Transverse colon (tissue), 4 donors: ENCODE data around the gene TULP1. TPM values are rescaled to one million over a fixed set of nuclear protein-coding genes. Genes with fewer than 3 reads are reported as not detected.

Experiments used
- DNase-seq: peaks from one replicate; pipeline ENCODE4 v3.0.0-alpha.2; 2019
- H3K27ac ChIP-seq, 4 donors: fragments of 200-600 bp; sonication (generic); 2 replicates each; pipeline ENCODE4 v1.5.1; 2016 to 2018; ENCODE audit warnings: inconsistent platforms in 4 of 4
- H3K27me3 ChIP-seq: fragments of 200-600 bp; sonication (generic); 2 replicates; pipeline ENCODE4 v1.5.1; 2017; ENCODE audit warnings: inconsistent platforms
- H3K36me3 ChIP-seq, 4 donors: fragments of 200-600 bp; sonication (generic); 2 replicates each; pipeline ENCODE4 v1.5.1; 2017 to 2019; ENCODE audit warnings: inconsistent platforms in 4 of 4
- H3K4me1 ChIP-seq, 4 donors: fragments of 200-600 bp; sonication (generic); 2 replicates each; pipeline ENCODE4 v1.5.1; 2017 to 2020; ENCODE audit warnings: inconsistent platforms in 4 of 4
- H3K4me3 ChIP-seq, 4 donors: fragments of 200-600 bp; sonication (generic); 1 replicate in 1 of 4; 2 replicates in 3 of 4; pipeline versions ENCODE4 v1.5.1 to v1.6.1; 2017 to 2019; ENCODE audit warnings: inconsistent platforms in 4 of 4
- H3K9me3 ChIP-seq, 2 donors: fragments of 200-600 bp; sonication (generic); 2 replicates each; pipeline ENCODE4 v1.5.1; 2017 to 2019; ENCODE audit warnings: inconsistent platforms in 2 of 2
- CTCF ChIP-seq, 5 experiments: fragments of 200-600 bp in 3 of 5; fragments of 450-650 bp in 2 of 5; sonication (generic) in 3 of 5; IDR thresholded peaks; 1 replicate in 2 of 5; 2 replicates in 3 of 5; pipeline ENCODE4 v1.5.1; 2016 to 2017; ENCODE audit warnings: antibody characterized with exemption in 5 of 5, inconsistent platforms in 3 of 5, mild to moderate bottlenecking in 2 of 5, moderate library complexity in 1 of 5
- EP300 ChIP-seq: sonication (generic); formaldehyde crosslinking; IDR thresholded peaks from one replicate; pipeline ENCODE4 v1.6.1; 2017; ENCODE audit warnings: antibody characterized with exemption, low read depth
- POLR2A ChIP-seq: fragments of 450-650 bp; IDR thresholded peaks from one replicate; pipeline ENCODE4 v1.6.1; 2016; ENCODE audit warnings: antibody characterized with exemption, mild to moderate bottlenecking, moderate library complexity
- POLR2AphosphoS5 ChIP-seq, 3 donors: sonication (generic); formaldehyde crosslinking; IDR thresholded peaks; one replicate each; pipeline ENCODE4 v1.6.1; 2016; ENCODE audit warnings: antibody characterized with exemption in 3 of 3
- WGBS, 2 donors: methylation state at CpG; one replicate each; pipeline ENCODE4 v1.1.5; 2018; ENCODE audit warnings: low coverage in 1 of 2; 5-methylcytosine and 5-hydroxymethylcytosine counted together
- in situ Hi-C, 4 donors: fragments of 200-750 bp; cut with MboI; loops; one replicate each; pipeline versions ENCODE4 v1.15.0 to v1.15.1; 2017; ENCODE audit warnings: low sequenced_read_pairs in 3 of 4, low pct_ligation_motif_present in 1 of 4, low pct_unique_long_range_greater_than_20kb in 1 of 4
- intact Hi-C: fragments of 100-400 bp; cut with DNase I; formaldehyde crosslinking; loops from one replicate; pipeline ENCODE4 v1.15.1; 2023; ENCODE audit warnings: low total_unique reads
- total RNA-seq, 4 donors: library from RNA; depleted of rRNA; stranded (reverse); fragments of >200 nt; gene quantifications; one replicate each; pipeline ENCODE4 v1.1.0, GENCODE V29; 2016

Gene TULP1
- total RNA-seq, 4 donors from 2014 or later: not detected

- intact Hi-C loops: no loop called here
- Histone ChIP-seq H3K4me1 (no peaks in the 10 kb centered on the region), H3K27me3 (no peaks in the 10 kb centered on the region), H3K9me3 (no peaks in the 10 kb centered on the region), H3K27ac (no peak overlapping the region), H3K36me3 (no peaks in the 10 kb centered on the region), H3K4me3 (no peak overlapping the region)
- peak; percentile 20 for DNase-seq
- in situ Hi-C loops: no loop called here
- WGBS, 2 donors: 66% methylated on average over 5 of the region's 6 CpGs; no CpG with 5 or more reads in 1 of the 2 donors
- no peak for TF ChIP-seq EP300
- TF ChIP-seq CTCF (IDR thresholded peaks at IDR 0.05): no peak
- TF ChIP-seq POLR2AphosphoS5 (IDR thresholded peaks at IDR 0.05): no peak
- TF ChIP-seq POLR2A: no peak
These were observed 44.5 kb upstream of the TULP1 start for GRCh38 chr6:35557239-35557638.

GRCh38 chr6:35554811-35555210 is 42.1 kb upstream of the TULP1 start:
- in situ Hi-C loops (no loop called here), intact Hi-C loops (no loop called here)
- TF ChIP-seq POLR2A (no peak), POLR2AphosphoS5 (IDR thresholded peaks at IDR 0.05) (no peak), CTCF (IDR thresholded peaks at IDR 0.05) (no peak), EP300 (no peak)

GRCh38 chr6:35553315-35553714 is 40.6 kb upstream of the TULP1 start:
- Histone ChIP-seq H3K36me3 (no peaks in the 10 kb centered on the region), H3K4me1 (no peaks in the 10 kb centered on the region), H3K9me3 (no peaks in the 10 kb centered on the region), H3K27ac (no peak overlapping the region), H3K4me3 (no peak overlapping the region), H3K27me3 (no peaks in the 10 kb centered on the region)
- in situ Hi-C loops: no loop called here
- TF ChIP-seq EP300 (no peak), POLR2A (no peak), CTCF (IDR thresholded peaks at IDR 0.05) (no peak), POLR2AphosphoS5 (IDR thresholded peaks at IDR 0.05) (no peak)
- WGBS, 2 donors: 55 to 70% methylated on average over 5 to 6 of the region's 6 CpGs
- DNase-seq: no peak
- intact Hi-C loops: no loop called here

More at GRCh38 chr6:35554811-35555210, 42.1 kb upstream of the TULP1 start:
- Histone ChIP-seq H3K27ac (no peak overlapping the region), H3K4me1 (no peaks in the 10 kb centered on the region), H3K36me3 (no peaks in the 10 kb centered on the region), H3K9me3 (no peaks in the 10 kb centered on the region), H3K4me3 (no peak overlapping the region), H3K27me3 (no peaks in the 10 kb centered on the region)
- DNase-seq: no peak
- WGBS, 2 donors: 86 to 100% methylated on average over 1 to 4 of the region's 4 CpGs

GRCh38 chr6:35552285-35552917 is 39.7 kb upstream of the TULP1 start:
- Histone ChIP-seq H3K4me1 (no peaks in the 10 kb centered on the region), H3K36me3 (no peaks in the 10 kb centered on the region), H3K27ac (no peak overlapping the region), H3K4me3 (no peak overlapping the region), H3K27me3 (peaks cover 2% of the 10 kb centered on the region), H3K9me3 (no peaks in the 10 kb centered on the region)
- 19 to 67% methylated on average over 2 to 5 of the region's 5 CpGs for WGBS, 2 donors
- TF ChIP-seq POLR2AphosphoS5 (IDR thresholded peaks at IDR 0.05): no peak
- TF ChIP-seq CTCF (IDR thresholded peaks at IDR 0.05): peak; percentile 60 to 82 (median 65)
- no peak for TF ChIP-seq EP300
- peak; percentile 56 for DNase-seq
- in situ Hi-C loops (no loop called here), intact Hi-C loops (no loop called here)
